ENCODE measurements around the gene ENAH. TPM values are rescaled to one million over a fixed set of nuclear protein-coding genes. Genes with fewer than 3 reads are reported as not detected.

ENAH gene
- total RNA-seq, 1 experiment from 2014 or later: 23.2 TPM

DNA sequence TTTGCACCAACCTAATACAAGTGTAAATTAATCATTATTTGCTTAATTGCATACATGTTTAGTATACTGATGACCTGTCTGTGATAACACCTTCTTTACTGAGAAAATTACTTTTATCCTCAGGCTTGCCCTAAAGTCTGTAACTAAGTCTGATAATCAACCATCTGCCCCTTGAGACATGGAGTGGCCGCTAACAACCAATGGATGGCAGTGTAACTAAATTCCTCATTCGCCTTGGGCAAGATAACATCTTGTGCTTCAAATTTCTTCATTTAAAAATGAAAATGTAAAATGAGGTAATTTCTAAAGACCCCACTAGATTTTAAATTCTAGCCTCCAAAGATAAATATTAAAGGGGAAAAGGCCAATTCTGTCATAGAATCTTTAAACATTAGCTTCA, 85.1 kb downstream of the ENAH start:
- no peak for DNase-seq (ENCODE audit: low read depth)

DNA sequence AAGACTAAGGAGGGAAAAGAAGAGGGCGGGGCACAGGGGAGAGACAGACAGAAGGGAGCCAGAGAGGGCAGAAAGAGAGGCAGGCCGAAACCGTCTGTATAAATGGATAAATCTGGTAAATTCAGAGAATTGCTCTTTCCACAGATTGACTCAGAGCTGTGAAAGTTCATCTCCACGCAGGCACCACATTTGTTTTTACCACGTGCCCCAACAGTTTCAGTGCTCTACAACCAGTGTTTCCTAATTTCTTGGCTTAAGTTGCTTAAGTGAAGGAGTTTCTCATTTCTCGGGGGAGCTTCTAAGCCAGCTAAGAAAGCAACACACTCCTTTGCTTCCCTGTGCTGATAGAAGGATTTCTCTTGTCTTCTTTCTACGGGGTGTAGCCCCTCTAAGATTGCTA, 87.1 kb downstream of the ENAH start:
- DNase-seq (ENCODE audit: low read depth): no peak

DNA sequence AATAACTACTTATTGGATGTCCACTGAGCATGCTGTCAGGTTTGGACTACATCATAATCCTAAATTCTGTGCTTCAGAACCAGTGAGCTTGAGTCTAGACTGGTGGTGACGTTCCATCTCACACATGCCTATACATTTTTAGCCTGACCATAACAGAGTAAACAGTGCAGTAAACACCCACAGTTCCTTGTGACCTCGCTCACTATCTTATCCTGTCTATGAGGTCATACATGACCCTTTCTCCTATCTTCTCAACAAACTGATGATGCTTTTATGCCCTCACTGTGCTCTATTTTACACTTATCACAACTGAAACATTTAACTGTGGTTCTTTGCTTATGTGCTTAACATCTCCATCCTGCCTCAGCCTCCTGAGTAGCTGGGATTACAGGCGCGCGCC, 91.2 kb downstream of the ENAH start:
- DNase-seq (ENCODE audit: low read depth): no peak

DNA sequence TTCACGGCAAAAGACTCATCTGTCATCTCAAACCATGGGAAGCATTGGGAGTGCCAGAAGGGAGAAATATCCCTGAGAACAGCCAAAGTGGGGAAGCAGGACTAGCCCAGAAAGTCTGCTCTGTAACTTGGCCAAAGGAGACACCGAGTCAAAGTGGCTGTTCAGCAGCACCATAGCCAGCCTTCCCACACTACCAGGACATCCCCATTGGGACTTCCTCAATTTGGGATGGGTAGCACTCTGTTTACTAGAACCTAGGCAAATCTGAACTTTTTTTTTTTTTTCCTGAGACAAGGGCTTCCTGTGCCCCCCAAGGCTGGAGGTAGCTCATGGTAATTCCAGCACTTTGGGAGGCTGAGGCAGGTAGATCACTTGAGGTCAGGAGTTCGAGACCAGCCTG, 93.0 kb downstream of the ENAH start:
- no peak for DNase-seq (ENCODE audit: low read depth)

DNA sequence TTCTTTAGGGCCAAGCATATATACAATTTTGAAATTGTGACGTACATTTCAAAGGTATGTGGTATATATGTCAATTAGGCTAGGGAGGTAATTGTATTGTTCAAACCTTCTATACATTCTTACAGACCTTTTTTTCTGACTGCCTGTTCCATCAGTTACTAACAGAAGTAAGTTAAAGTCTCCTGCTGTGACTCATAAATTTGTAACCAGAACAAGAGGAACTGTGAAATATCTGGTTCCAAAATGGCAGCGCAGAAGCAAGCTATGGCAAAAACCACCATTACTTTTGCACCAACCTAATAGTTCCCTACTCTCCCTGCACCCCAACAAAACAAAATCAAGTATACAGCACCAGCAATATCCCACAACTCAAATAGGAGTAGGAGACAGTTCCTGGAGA, 93.6 kb downstream of the ENAH start:
- DNase-seq (ENCODE audit: low read depth): no peak

DNA sequence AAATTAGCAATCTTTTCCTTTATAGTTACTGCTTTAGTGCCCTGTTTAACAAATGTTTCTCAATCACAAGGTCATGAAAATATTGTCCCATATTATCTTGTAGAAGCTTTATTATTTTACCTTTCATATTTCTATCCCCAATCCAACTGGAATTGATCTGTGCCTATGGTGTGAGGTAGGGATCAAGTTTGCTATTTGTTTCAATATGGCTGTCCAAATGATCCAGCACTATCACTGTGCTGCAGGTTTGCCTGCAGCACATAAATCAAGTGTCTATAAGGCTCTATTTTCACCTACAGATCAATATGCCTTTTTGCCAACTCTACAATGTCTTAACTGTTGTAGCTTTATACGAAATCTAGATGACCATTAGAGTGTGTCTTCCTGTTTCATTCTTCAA, 96.2 kb downstream of the ENAH start:
- DNase-seq (ENCODE audit: low read depth): no peak

DNA sequence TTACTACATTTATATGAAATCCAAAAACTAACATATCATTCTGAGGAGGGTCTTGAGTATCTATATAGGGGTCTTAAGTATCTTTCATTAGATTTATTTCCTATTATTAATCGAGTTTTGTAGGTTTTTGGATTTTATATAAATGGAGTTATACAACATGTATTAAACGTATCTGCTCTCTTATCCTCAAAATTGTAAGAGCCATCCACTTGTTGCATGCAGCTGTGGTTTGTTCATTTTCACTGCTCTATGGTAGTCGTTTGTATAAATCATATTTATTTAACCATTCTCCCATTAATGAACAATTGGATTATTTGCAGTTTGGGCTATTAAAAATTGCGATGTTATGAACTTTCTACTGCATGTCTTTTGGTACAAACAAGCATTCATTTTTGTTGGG, 97.1 kb downstream of the ENAH start:
- DNase-seq (ENCODE audit: low read depth): no peak

DNA sequence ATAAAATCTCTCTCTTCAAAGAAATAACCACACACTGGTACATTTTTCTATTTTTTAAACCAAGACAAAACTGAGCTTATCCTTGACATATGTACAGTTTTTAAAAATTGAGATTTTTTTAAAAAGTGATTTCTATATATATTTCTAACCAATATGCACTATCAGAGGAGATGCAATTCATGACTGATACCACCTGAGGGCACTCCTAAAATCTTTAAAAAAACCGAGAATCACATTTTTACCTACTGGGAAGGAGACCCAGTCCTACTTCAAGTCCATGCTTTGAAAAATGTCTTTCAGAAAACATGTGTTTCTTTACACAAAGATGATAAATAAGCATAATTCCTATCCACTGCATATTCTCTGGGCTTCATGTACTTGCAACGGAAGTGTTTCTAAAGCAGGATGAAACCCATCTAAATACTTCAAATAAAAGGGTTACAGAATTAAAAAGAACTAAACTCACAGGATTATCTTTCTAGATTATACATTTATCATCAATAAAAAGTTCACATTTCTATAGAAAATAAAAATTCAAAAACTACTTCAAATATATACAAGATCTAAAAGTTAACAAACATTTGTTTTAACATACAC, 98.6 kb downstream of the ENAH start:
- DNase-seq (ENCODE audit: low read depth): peak; percentile 34

DNA sequence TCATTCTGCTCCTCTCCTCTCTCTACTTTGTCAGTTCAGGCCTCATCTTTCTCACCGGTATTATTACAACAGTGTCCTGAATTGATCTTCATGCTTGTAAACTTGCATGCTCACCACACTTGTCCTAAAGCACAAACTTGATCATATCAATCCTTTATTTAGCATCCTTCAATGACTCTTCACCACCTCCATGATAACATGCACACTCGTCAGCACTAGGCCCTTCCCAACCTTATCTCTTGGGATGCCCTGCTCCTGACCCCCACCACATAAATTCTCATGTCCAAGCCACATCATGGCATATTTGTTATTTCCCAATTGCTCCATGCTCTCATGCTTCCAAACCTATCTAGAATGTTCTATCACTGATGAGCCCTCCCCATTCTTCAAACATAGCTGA, 103.1 kb downstream of the ENAH start:
- DNase-seq (ENCODE audit: low read depth): no peak

DNA sequence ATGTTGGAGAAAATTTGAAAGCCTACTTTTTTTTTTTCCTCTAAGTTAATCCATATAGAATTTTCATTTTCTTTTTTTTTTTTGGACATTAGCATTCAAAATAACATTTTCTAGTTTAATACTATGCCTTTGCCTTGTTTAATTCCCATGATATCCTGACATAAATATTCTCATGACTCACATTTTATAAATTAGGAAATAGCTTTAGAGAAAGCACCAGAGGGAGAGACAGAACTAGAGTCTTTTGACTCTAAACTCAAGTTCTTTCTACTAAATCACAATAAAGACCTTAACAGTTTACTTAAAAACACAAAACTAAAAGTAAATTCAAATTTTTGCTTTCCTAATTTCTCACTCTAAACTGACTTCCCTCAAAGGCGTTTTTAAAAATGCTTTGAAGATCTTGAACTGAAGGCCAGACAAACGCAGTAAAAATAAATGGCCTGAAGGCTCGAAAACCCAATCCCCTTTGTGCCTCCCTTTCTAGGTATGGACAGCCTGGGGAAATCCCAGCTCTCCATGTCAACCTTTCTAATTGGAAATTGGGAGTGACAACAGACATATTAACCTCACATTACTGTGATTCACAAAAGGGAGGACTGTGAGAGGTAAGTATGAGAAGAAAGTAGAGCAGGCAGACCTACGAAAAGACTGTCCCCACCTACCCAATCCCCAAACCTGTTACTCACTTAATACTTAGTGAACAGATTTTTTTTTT, 104.6 kb downstream of the ENAH start:
- DNase-seq (ENCODE audit: low read depth): no peak

DNA sequence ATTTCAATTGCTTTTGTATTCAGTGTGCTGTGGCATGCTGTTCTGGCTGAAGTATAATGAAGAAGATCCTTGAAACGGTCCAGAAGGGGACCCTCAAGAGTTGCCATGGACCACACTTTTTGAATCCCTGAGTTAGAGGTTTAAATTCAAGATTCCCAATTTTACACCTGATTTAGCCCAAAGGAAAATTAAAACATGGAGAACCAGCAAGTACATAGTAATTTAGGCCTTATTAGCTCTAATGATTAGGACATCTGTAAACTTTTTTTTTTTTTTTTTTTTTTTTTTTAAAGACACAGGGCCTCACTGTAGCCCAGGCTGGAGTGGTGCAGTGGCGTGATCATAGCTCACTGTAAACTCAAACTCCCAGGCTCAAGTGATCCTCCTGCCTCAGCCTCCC, 107.3 kb downstream of the ENAH start:
- DNase-seq (ENCODE audit: low read depth): no peak

DNA sequence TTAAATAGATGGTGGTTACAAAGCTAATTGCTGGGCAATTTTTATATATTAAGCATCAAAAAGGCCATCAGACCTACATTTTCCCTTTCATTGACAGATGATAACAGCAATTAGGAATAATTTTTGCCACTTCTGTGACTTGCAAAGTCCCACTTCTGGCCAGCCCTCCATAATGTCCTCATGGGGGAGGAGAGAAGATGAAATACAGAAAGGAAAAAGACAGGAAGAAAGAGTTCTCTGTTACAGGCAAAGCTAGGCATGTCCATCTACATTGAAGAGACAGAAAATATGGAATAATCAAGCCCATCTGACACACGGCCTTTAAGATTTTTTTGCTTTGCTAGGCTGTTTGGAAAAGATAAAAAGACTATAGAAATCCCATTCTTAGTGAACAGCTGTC, 108.0 kb downstream of the ENAH start:
- DNase-seq (ENCODE audit: low read depth): no peak

DNA sequence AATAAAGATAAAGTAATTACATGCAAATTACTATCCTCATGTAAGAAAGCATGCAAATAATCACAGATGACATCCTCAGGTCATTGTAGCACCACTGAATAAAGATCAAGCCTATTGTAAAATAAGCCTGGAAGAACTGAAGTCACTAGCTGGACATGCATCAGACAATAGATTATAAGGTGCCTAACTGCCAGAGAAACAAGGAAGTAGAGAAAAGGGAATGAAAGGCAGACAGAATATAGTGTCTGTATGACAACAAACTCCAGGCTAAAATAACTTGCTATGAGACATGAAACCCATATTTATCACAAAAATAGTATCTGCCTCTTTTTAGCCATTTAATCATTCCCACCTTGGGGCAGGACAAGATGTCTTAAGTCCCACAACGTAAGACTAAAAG, 108.7 kb downstream of the ENAH start:
- DNase-seq (ENCODE audit: low read depth): no peak

DNA sequence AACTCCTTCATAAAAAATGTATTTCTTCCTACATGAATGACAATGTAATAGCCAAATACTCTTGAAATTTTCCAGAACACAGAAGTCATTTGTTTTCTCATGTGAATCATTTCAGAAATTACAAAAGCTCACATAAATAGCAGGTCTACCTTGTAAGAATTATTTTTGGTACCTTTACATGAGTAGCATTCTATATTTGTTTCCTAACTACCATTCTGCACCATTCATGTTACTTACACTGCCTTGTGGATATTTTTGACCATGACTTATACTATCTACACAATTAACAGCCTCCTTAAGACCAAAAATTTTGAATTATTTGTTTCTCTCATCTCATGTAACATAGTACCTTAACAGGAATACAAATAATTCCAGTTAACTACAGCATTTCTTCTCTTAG, 109.6 kb downstream of the ENAH start:
- DNase-seq (ENCODE audit: low read depth): no peak

DNA sequence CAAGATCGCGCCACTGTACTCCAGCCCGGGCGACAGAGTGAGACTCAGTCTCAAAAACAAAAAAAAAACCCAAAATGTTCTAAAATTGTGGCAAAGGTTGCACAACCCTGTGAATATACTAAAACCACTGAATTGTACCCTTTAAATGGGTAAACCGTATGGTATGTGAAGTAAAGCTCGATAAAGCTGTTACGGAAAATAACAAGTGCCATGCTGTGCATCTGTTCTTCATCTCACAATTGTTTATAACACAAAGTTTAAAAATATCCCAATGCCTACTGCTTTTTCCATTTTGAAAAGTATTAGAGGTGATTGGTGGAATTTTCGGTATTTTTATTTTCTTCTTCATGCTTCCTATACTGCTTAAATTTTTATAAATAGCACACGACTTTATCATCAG, 111.5 kb downstream of the ENAH start:
- DNase-seq (ENCODE audit: low read depth): no peak

DNA sequence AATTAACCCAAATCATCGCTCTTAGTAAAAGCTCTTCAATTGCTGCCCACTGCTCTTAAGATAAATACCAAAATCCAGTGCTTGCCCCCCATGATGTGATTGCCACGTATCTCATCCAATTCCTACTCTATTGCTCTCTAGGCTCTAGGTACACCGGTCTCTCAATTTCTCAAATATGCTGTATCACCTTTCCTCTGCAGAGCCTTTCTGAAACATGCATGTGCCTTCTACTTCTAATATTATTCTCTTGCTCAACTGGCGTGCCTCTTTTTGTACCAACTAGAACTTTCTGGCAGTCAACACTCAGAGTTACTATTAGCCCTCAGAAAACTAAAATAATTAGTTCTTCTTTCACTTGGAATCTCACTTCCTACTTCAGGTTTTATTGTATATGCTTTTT, 113.3 kb downstream of the ENAH start:
- DNase-seq (ENCODE audit: low read depth): no peak

DNA sequence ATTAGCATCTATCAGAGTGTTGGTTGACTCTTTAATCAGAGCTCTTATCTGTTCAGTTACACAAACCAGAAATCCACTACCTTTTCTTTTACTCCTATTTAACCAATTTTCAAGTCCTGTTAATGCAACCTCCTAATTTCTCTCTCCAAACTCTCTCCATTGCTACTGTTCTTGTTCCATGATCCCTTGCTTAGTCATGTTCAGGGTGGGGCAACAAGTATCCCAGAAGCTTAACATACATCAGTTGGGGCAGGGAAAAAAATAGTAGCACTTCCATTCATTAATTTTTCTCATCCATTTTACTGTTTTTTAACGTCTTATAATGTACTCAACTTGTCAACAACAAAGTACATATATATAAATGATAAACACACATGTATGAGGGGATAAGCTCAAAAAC, 113.9 kb downstream of the ENAH start:
- no peak for DNase-seq (ENCODE audit: low read depth)

DNA sequence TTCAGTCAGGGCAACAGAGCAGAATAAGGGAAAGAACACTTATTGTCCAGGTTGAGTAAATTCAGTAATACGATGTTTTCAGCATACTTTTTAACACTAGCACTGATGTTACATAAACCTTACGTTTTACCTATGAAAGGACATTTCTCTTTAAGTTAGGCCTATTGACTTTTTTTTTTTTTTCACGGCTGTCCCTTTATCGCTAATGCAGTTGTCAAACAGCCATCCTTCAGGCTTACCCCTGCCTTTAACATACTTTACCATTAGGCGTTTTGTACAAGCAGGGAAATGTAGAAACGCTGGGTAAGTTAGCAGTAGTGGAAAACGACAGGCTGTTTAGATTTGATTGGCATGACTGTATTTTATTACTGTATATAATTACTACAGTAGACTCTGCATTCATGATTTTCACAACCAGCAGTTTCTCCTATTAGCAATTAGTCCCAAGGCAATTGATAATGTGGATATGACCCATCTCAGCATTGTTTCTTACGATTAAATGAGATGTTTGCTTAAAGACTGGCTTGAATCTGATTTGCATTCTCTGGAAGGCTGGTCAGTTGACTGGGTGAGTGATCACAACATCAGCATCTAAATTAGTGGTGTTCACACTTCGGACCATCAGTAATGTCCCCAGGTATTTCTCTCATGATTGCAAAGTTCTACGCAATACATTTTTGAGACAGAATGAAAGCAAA, 115.2 kb downstream of the ENAH start:
- no peak for DNase-seq (ENCODE audit: low read depth)

DNA sequence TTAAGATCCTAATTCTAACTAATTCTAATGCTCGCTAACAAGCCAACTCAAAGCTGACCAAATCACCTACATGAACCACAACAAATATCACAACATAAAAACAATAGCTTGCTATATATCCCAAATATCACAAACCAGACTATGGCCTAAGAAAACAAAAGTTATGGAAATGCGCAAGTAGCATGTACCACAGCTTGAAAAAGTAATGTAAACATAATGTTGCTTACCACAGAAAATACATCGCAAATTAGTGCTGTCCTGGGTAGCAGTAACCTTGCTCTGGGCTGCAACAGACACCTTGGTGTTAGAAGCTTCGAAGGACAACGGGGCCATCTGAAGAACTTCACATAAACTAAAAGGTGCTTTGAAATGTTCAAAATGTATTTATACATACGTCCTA, 117.6 kb downstream of the ENAH start:
- DNase-seq (ENCODE audit: low read depth): no peak

DNA sequence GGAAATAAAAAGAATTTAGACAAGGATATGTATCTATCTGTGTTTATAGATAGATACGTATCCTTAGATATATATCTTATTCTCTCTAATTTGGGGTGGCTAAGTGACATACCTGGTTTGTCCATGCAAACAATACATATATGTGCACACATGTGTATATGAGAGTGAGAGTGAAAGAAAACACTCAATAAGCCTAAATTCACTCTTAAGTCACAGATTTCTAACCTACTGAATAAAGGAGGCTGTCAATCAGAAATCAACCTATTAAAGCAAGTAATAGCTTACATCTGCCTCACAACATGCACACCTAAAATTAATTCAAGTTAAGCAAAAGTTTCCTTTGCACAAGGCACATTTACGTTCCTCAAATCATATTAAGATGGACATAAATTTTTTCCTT, 118.2 kb downstream of the ENAH start:
- no peak for DNase-seq (ENCODE audit: low read depth)

DNA sequence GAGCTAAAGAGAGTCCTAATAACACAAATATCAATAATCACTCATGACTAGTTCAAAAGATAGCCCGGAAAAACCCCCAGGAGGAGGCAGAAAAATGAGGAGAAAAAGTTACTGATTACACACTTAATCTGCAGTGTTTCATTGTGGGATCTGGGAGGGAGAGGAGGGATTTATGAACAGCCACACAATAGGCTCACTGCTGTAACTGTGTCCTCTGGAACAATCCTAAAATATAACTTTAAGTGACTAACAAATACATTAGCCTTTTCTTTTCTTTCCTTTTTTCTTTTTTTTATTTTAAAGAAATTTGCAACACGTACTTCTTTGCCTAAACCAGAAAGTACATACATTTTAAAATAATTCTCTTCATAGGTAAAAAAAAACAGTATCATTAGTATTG, 118.8 kb downstream of the ENAH start:
- DNase-seq (ENCODE audit: low read depth): no peak

DNA sequence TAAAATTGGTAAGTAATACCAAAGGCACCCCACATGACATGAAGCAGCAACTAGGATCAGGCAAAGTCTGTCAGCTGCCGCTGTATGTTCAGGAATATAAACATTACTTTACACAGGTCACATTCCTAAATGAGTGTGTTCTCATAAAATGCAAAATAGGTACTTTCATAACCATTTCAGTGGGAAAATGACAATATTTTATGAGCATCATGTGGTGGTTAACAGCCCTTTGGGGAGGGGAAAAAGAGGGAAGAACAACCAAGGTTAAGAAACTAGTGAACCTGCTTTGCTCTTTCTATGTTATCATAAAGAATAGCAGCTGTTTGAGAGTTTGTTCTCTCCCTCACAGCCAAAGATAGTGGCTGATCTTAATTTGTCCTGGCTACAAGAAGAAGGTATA, 119.7 kb downstream of the ENAH start:
- no peak for DNase-seq (ENCODE audit: low read depth)
